KBM-7 (cell line): ENCODE measurements around the gene CELSR1.
A peak's percentile ranks its signal among the peaks of the same experiment; 100 is the strongest.

ENCODE experiments used
- DNase-seq: peaks from one replicate; pipeline ENCODE4 v3.0.0-alpha.2; 2015
- in situ Hi-C: fragments of 300-500 bp; cut with MboI; formaldehyde crosslinking; loops from 2 replicates; pipeline ENCODE4 v1.14.3; 2020; ENCODE audit warnings: low sequenced_read_pairs, low pct_unique_long_range_greater_than_20kb, mixed read lengths

CELSR1 gene

GRCh38 chr22:46538814-46539160 is 1.4 kb upstream of the CELSR1 start:
- in situ Hi-C loops, result loop anchor here (10.0 to 25.0 kb wide), 2 partner anchors 184 to 526 kb away; no protein-coding TSS in a partner anchor
- DNase-seq, result no peak

- no peak for DNase-seq
- in situ Hi-C loops, result loop anchor here (10.0 to 25.0 kb wide), 2 partner anchors 183 to 526 kb away; no protein-coding TSS in a partner anchor
Measured at GRCh38 chr22:46537946-46538813, 760 bp upstream of the CELSR1 start.

DNA sequence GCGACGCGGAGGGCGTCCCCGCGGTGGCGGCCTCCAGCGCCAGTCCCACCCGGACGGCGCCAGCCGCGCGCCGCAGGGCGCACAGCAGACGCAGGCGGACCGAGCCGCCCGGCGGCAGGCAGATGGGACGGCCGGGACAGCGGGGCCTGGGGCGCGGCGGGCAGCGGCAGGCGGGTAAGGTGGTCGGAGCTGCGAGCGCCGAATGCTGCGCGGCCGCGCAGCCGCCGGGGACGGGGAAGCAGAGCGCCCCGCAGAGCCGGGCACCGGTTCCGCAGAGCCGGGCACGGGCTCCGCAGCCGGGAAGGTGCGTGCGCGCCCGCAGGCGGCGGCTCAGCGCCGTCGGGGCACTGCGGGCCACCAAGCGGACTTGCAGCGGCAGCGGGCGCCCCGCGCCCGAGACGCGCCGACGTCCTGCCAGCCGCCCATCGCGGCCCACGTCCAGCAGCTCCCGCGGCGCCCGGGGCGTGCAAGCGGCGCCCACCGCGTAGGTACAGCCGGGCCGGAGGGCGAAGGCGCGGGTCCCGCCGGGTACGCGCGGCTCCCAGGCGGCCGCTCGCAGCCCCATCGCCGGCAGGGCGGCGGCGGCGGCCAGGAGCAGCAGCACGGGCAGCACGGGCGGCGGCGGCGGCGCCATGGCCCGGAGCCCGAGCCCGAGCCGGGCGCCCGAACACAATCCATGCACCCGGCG is 739 bp downstream of the CELSR1 start:
- no peak for DNase-seq
- in situ Hi-C loops, result loop anchor here (10.0 to 25.0 kb wide), 2 partner anchors 182 to 524 kb away; no protein-coding TSS in a partner anchor

DNA sequence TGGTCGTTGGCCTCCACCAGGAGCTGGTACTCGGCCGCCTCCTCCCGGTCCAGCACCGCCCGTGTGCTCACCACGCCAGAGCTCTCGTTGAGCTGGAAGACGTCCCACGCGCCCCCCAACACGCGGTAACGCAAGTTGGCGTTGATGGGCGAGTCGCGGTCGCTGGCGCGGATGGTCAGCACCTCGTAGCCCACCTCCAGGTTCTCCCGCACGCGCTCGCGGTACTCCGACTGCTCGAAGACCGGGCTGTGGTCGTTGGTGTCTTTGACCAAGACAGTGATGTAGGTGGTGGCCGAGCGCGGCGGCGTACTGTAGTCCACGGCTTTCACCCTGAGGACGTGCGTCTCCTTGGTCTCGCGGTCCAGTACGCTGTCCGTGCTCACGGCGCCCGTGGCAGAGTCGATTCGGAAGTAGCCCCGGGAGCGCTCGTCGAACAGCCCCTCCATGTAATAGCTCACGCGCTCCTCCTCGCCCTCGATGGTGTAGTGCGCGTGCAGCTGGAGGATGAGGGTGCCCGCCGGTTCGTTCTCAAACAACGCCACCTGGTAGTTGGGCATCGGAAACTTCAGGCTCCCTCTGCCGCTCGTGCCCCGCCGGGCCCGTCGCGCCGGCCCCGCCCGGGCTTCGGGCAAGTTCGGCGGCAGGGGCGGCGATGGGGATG is 1.4 kb downstream of the CELSR1 start:
- in situ Hi-C loops, result loop anchor here (10.0 to 25.0 kb wide), 2 partner anchors 181 to 524 kb away; no protein-coding TSS in a partner anchor

GRCh38 chr22:46534901-46535630 is 2.4 kb downstream of the CELSR1 start:
- DNase-seq, result no peak
- in situ Hi-C loops, result loop anchor here (10.0 to 25.0 kb wide), 2 partner anchors 180 to 523 kb away; no protein-coding TSS in a partner anchor

More for the DNA sequence above, 1.4 kb downstream of the CELSR1 start:
- DNase-seq, result no peak

- in situ Hi-C loops, result loop anchor here (10.0 to 25.0 kb wide), 2 partner anchors 179 to 522 kb away; no protein-coding TSS in a partner anchor
- no peak for DNase-seq
Measured at GRCh38 chr22:46534177-46534776, 3.1 kb downstream of the CELSR1 start.

DNA sequence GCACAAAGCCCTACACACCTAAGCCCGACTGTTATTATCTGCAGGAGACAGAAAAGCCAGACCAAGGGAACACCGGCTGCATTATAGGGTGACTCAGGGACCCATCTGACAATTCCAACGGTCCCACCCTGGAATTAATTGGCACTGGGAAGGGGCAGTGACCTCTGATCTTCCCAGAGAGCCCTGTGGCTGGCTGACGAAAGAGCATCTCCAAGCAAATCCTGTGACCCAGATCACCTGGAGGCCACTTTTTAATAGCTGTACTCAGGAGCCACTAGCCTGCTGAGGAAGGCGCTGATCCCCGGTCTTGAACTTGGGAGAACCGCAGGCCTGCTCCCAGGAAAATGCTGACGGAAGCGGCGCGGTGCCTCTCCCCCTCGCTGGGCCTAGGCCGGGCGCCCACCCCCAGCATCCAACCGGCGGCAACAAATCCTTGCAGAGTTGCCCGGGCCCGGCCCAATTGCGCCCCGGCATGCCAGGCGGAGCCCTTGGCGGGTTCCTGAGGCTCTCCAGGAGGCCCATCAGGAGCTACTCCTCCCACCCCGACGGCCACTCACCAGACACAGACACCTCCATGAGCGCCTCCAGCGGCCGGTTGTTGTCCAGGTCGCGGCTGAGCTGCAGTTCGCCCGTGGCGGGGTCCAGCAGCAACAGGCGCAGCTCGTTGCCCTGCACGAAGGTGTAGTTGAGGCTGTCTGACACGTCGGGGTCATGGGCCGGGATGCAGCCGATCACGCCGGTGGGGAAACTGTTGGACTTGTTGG is 4.2 kb downstream of the CELSR1 start:
- no peak for DNase-seq
- in situ Hi-C loops, result loop anchor here (10.0 to 25.0 kb wide), 2 partner anchors 178 to 521 kb away; no protein-coding TSS in a partner anchor

GRCh38 chr22:46532416-46532815 is 5.0 kb downstream of the CELSR1 start:
- DNase-seq, result no peak
- in situ Hi-C loops, result loop anchor here (10.0 to 25.0 kb wide), 2 partner anchors 178 to 520 kb away; no protein-coding TSS in a partner anchor

DNA sequence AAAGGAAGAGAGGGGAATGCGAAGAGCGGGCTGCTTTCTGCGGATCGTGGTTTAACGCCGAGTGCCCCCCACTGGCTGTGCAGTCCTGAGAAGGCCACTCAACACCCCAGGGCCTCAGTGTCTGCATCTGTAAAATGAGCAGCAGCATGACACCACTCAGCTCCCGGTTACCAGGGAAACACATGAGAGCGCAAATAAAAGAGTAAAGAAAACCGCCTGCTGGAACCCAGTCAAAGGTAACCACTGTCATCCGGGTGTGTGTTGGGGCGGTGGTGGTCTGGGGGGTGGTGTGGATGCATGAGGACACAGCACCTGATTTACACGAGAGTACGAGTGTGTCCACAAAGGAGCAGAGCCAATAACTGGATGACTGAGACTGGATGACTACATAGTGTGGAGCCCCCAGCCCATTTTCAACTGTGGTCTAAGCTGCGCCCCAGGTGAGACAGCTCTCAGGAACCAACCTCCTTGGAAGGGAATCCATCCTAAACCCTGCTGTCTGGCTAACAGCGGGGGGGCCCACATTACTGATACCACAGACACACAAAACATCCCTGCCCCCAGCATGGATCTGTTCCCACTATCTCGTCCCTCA is 5.7 kb downstream of the CELSR1 start:
- DNase-seq, result no peak
- in situ Hi-C loops, result loop anchor here (10.0 to 25.0 kb wide), 2 partner anchors 177 to 519 kb away; no protein-coding TSS in a partner anchor

DNA sequence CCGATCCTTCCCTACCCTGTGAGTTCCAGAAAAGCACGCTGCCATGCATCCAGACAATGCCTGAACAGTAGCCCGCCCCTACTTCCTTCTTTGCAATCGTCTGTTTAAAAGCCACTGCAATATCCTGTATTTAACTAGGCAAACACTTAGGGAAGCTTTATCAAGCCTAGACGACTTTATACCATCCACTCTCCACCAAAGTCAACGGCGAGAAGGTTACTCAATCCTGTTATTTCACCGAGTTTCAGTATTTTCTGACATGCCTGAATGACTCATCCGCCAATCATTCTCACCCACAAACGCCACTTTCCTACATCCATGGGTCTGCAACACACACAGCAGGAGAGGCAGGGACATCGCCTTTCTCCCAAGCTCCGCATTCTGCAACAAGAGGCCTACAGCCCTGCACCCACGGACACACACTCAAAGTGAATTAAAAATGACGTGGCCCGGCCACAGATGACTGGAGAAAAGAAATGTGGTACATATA is 9.3 kb downstream of the CELSR1 start:
- peak; percentile 79 for DNase-seq
- in situ Hi-C loops, result loop anchor here (25.0 kb wide), 1 partner anchor 516 kb away; no protein-coding TSS in a partner anchor

- in situ Hi-C loops, result loop anchor here (25.0 kb wide), 1 partner anchor 514 kb away; no protein-coding TSS in a partner anchor
Measured at GRCh38 chr22:46526244-46526839, 11.1 kb downstream of the CELSR1 start.

DNA sequence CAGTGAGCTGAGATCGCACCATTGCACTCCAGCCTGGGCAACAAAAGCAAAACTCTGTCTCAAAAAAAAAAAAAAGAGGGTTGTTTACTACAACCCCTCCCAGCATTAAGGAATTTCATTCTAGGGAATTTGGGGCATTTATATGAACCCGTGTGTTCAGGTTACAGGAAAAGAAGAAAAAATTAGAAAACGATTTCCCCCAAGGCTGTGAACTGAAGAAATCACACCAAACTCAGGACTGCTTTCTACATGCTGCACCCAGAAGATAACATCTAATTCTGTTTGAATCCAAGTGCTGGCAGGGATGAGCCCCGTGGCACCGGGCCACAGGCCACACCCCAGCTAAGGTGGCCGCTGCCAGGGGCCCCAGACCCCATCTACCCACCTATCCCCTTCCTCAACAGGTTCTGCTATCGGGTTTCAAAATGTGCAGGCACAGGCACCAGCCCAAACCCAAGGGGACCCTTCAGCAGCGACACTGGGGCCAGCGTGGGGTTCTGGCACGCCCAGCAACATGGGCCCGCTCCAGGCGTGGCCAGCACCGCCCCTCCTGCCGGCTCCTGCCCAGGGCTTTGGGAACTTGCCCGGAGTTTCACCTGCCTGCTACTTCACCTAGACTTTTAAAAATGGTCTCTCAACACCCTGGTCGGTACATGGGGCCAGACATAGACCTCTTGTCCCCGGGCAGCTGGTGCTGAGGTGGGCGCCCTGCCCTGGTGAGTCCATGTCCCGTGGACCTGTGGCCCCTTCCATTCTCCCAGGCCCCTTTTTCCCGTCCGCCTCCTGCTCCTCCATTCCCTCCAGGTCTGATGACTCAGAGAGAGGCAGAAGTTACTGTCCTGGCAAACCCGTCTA is 11.8 kb downstream of the CELSR1 start:
- DNase-seq, result no peak
- in situ Hi-C loops, result loop anchor here (25.0 kb wide), 1 partner anchor 513 kb away; no protein-coding TSS in a partner anchor

More at GRCh38 chr22:46526244-46526839, 11.1 kb downstream of the CELSR1 start:
- DNase-seq, result no peak

DNA sequence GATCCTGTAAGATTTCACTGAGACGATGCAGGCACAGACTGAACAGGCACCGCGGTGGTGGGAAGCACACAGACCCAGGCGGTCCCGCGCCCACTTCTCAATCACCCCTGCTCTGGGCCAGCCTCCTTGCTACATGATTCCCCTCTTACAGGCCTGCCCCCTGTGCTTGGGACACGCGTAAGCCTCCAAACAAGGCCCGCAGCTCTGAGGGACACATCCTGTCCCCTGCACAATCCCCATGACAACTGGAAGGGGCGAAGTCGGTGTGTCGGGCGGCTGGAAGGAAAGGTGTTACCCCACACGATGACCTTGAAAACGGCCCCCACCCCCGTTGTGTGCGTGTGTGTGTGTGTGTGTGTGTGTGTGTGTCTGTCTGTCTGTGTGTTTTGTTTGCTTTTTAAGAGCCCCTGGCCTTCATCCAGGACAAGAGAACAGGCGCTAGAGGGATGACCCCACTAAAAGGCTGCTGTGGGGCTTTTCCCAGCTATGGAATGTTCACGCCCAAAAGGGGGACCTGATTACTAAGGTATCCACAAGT is 13.1 kb downstream of the CELSR1 start:
- no peak for DNase-seq
- in situ Hi-C loops, result no loop called here

- no peak for DNase-seq
- in situ Hi-C loops, result no loop called here
Measured at GRCh38 chr22:46522797-46523196, 14.6 kb downstream of the CELSR1 start.

DNA sequence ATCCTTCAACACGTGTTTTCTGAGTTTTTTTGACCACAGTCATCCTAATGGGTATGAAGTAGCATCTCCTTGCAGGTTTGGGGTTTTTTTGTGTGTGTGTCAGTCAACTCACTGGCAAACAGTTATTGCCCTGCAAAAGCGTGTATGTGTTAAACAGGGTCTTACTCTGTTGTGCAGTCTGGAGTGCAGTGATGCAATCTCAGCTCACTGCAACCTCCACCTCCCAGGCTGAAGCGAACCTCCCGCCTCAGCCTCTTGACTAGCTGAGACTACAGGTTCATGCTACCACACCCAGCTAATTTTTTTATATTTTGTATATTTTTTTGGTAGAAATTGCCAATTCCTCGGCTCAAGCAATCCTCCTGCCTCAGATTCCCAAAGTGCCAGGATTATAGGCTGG is 15.4 kb downstream of the CELSR1 start:
- in situ Hi-C loops, result no loop called here

More for the DNA sequence above, 15.4 kb downstream of the CELSR1 start:
- DNase-seq, result no peak
